ENCODE results near the gene SNAPC4.

Gene SNAPC4, protein sequence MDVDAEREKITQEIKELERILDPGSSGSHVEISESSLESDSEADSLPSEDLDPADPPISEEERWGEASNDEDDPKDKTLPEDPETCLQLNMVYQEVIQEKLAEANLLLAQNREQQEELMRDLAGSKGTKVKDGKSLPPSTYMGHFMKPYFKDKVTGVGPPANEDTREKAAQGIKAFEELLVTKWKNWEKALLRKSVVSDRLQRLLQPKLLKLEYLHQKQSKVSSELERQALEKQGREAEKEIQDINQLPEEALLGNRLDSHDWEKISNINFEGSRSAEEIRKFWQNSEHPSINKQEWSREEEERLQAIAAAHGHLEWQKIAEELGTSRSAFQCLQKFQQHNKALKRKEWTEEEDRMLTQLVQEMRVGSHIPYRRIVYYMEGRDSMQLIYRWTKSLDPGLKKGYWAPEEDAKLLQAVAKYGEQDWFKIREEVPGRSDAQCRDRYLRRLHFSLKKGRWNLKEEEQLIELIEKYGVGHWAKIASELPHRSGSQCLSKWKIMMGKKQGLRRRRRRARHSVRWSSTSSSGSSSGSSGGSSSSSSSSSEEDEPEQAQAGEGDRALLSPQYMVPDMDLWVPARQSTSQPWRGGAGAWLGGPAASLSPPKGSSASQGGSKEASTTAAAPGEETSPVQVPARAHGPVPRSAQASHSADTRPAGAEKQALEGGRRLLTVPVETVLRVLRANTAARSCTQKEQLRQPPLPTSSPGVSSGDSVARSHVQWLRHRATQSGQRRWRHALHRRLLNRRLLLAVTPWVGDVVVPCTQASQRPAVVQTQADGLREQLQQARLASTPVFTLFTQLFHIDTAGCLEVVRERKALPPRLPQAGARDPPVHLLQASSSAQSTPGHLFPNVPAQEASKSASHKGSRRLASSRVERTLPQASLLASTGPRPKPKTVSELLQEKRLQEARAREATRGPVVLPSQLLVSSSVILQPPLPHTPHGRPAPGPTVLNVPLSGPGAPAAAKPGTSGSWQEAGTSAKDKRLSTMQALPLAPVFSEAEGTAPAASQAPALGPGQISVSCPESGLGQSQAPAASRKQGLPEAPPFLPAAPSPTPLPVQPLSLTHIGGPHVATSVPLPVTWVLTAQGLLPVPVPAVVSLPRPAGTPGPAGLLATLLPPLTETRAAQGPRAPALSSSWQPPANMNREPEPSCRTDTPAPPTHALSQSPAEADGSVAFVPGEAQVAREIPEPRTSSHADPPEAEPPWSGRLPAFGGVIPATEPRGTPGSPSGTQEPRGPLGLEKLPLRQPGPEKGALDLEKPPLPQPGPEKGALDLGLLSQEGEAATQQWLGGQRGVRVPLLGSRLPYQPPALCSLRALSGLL (N-terminal part only)

DNA sequence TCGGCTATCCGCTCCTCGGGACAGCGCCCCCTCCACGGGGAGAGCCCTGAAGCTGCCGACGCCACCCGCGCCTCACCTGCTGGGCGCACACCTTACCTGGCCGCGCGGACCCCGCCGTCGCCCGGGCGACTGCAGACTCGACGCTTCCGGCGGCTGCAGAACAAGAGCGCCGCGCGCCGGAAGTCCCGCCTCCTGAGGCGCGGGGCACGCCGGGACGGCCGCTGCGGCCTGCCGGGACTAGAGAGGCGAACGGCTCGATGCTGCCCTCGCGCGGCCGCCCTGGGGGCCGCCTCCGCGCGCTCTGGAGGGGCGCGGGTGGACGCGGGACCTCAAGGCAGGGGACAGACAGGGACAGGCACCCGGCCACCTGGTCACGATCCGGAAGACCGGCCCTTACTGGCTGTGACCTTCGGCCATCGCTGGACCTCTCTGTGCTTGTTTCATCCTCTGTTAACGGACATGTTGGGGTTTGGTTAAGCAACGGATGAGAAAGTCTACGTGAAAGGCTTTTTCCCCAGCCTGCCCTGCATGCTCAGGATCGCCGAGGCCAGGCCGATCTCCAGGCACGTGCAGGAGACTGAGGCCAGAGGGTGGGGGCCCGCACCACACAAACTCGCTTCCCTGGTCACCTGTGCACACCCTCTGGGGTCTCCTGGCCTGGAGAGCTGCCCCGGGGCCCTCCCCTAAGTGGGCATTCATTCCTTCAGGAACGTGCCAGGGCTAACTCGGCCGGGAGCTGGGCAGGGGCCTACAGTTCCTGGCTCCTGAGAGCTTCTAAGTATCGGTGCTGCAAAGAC, at the start of gene SNAPC4:
Gene SNAPC4, minus strand, starts transcription at position 133 of the 797 bp plus-strand sequence. CDS start 1,742 bp downstream, outside the sequence.
- TF ChIP-seq, protein P1, sequence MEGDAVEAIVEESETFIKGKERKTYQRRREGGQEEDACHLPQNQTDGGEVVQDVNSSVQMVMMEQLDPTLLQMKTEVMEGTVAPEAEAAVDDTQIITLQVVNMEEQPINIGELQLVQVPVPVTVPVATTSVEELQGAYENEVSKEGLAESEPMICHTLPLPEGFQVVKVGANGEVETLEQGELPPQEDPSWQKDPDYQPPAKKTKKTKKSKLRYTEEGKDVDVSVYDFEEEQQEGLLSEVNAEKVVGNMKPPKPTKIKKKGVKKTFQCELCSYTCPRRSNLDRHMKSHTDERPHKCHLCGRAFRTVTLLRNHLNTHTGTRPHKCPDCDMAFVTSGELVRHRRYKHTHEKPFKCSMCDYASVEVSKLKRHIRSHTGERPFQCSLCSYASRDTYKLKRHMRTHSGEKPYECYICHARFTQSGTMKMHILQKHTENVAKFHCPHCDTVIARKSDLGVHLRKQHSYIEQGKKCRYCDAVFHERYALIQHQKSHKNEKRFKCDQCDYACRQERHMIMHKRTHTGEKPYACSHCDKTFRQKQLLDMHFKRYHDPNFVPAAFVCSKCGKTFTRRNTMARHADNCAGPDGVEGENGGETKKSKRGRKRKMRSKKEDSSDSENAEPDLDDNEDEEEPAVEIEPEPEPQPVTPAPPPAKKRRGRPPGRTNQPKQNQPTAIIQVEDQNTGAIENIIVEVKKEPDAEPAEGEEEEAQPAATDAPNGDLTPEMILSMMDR (IDR thresholded peaks at IDR 0.05; ENCODE audit: low read depth, low read length, missing control alignments), result peak; percentile 69
- DNase-seq (ENCODE audit: extremely low read depth, low read depth), result peak; percentile 36
- peak within 1 kb of the TSS; percentile 95 for H3K4me3 ChIP-seq (replicated peaks; ENCODE audit: low read depth, low read length)

DNA sequence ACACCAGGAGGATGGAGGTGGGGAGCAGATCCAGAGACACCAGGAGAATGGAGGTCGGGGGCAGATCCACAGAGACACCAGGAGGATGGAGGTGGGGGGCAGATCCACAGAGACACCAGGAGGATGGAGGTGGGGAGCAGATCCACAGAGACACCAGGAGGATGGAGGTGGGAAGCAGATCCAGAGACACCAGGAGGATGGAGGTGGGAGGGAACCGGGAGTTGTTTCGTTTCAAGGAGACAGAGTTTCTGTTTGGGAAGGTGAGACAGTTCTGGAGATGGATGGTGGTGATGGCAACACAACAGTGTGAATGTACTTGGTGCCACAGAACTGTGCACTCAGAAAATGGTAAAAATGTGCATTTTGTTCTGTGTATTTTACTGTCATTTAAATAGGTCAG, 48.7 kb upstream of the SNAPC4 start:
- DNase-seq (ENCODE audit: extremely low read depth, low read depth), result no peak
- H3K4me3 ChIP-seq (replicated peaks; ENCODE audit: low read depth, low read length), result no peak overlapping the region
- TF ChIP-seq, protein P1 (IDR thresholded peaks at IDR 0.05; ENCODE audit: low read depth, low read length, missing control alignments), result no peak

DNA sequence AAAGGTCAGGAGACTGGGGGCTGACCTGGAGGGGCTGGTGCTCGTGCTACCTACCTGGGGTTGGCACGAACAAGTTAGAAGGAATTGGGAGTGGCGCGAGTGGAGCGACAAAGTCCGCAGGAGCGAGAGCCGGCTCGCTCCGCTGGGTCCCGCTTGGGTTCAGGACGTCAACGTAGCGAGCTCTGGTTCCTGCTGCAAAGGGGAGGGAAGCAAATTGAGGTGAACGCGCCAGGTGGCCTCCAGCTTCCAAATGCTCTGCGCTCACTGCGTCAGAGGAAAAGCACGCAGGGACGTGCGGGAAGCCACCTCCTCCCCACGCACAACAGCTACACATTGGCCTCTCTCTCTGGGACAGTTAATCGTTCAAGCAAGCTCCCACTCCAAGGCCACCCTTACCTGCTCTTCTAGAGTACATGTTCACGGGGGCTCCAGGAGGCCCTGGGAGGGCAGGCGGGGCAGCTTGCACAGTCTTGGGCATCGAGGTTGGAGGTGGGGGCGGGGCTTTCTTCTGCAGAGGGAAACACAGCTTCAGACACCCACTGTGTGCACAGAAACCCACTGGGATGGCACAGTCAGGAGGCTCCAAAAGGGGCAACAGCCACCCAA, 47.3 kb upstream of the SNAPC4 start:
- DNase-seq (ENCODE audit: extremely low read depth, low read depth), result no peak
- no peak overlapping the region for H3K4me3 ChIP-seq (replicated peaks; ENCODE audit: low read depth, low read length)
- TF ChIP-seq, protein P1 (IDR thresholded peaks at IDR 0.05; ENCODE audit: low read depth, low read length, missing control alignments), result no peak

DNA sequence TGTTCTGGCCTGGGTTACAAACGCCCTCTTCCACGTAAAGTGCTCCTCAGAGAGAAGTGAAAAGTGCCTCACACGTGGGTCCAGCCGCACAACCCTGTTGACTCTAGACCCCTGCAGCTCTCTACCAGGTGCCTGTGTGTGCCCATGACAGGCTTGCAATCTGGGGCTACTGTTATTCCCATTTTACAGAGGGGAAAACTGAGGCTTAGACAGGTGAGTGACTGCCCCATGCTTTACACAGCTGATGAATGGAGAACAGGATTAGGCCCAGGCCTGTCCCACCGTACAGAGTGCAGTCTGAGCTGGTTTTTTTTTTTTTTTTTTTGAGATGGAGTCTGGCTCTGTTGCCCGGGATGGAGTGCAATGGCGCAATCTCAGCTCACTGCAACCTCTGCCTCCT, 45.8 kb upstream of the SNAPC4 start:
- H3K4me3 ChIP-seq (replicated peaks; ENCODE audit: low read depth, low read length), result no peak overlapping the region
- no peak for DNase-seq (ENCODE audit: extremely low read depth, low read depth)
- TF ChIP-seq, protein P1 (IDR thresholded peaks at IDR 0.05; ENCODE audit: low read depth, low read length, missing control alignments), result no peak

DNA sequence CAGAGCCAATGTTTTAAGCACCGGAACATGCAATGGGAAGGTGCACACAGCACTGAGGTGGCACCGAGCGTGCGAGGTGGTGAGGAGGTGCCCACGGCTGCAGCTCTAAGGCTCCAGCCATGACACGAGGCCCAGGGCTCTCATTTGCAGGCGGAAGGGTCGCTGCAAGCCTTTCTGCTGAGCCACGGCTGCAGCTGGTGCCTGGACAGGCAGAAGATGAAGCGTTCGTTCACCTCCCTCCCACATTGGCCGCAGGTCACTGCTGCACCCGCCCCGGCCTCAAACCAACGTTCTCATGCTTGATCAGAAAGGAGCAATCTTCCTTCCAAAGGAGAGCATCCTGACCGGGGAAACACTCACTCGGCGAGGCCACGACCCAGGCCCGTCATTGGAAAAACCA, 44.1 kb upstream of the SNAPC4 start:
- no peak overlapping the region for H3K4me3 ChIP-seq (replicated peaks; ENCODE audit: low read depth, low read length)
- TF ChIP-seq, protein P1 (IDR thresholded peaks at IDR 0.05; ENCODE audit: low read depth, low read length, missing control alignments), result no peak
- DNase-seq (ENCODE audit: extremely low read depth, low read depth), result no peak

All from HFF-Myc (cell line).